IMR-90 (cell line): ENCODE data around the gene RAI14. TPM values are rescaled to one million over a fixed set of nuclear protein-coding genes. Genes with fewer than 3 reads are reported as not detected.

ENCODE experiments used
- ATAC-seq: fragments of 200-7000 bp; cut with Tn5 transposase; 2 replicates; pipeline ENCODE4 v1.9.1; 2020; ENCODE audit warnings: low read depth, mild to moderate bottlenecking, moderate library complexity
- BruUV-seq: library from RNA; stranded (reverse); fragments of 400-500 nt; replicated peaks from 2 replicates; lab custom pipeline; 2021; lab: Mats Ljungman, UMichigan
- CTCF ChIA-PET: fragments of 300-600 bp; formaldehyde crosslinking; extraction: SDS; loops from one replicate; lab custom pipeline; 2021; ENCODE audit warnings: antibody characterized with exemption; lab: Yijun Ruan, JAX
- POLR2A ChIA-PET: fragments of 300-600 bp; sonication (Branson Sonifier 250); formaldehyde crosslinking; loops from one replicate; lab custom pipeline; 2022; ENCODE audit warnings: antibody characterized with exemption; ENCODE audit not compliant: unreplicated experiment; lab: Charles Lee
- DNase-seq: peaks from one replicate; pipeline ENCODE4 v3.0.0; 2013
- H2AFZ ChIP-seq: replicated peaks from 2 replicates; pipeline ENCODE3; 2013; ENCODE audit warnings: low read length, mild to moderate bottlenecking; ENCODE audit not compliant: poor library complexity
- H2AK5ac ChIP-seq: 2 replicates; pipeline ENCODE4 v1.6.1; 2013; ENCODE audit warnings: low read depth, low read length, inconsistent platforms
- H2AK9ac ChIP-seq: replicated peaks from 2 replicates; pipeline ENCODE3; 2013; ENCODE audit warnings: mild to moderate bottlenecking, low read depth, low read length, moderate library complexity; ENCODE audit not compliant: poor library complexity
- H2BK120ac ChIP-seq: 2 replicates; pipeline ENCODE4 v1.6.1; 2013; ENCODE audit warnings: low read depth, low read length, inconsistent platforms
- H2BK15ac ChIP-seq: 3 replicates; pipeline ENCODE4 v1.6.1; 2013; ENCODE audit warnings: low read depth, low read length, inconsistent platforms
- H2BK20ac ChIP-seq: 2 replicates; pipeline ENCODE4 v1.6.1; 2013; ENCODE audit warnings: low read depth, mild to moderate bottlenecking, inconsistent platforms, low read length, moderate library complexity
- H2BK5ac ChIP-seq: 2 replicates; pipeline ENCODE4 v1.6.1; 2013; ENCODE audit warnings: mild to moderate bottlenecking, low read depth, low read length, inconsistent platforms; ENCODE audit not compliant: poor library complexity, severe bottlenecking
- H3K14ac ChIP-seq: replicated peaks from 2 replicates; pipeline ENCODE4 v1.6.1; 2013; ENCODE audit warnings: low read depth, low read length, inconsistent platforms
- H3K18ac ChIP-seq: 2 replicates; pipeline ENCODE4 v1.6.1; 2013; ENCODE audit warnings: low read depth, low read length, control low read depth
- H3K23ac ChIP-seq: 2 replicates; pipeline ENCODE4 v1.6.1; 2013; ENCODE audit warnings: low read depth, low read length, inconsistent platforms
- H3K27ac ChIP-seq: 2 replicates; pipeline ENCODE4 v1.5.1; 2013; ENCODE audit warnings: mild to moderate bottlenecking, control low read depth, low read length; ENCODE audit not compliant: insufficient read depth
- H3K27me3 ChIP-seq: 2 replicates; pipeline ENCODE4 v1.6.1; 2013; ENCODE audit warnings: low read length; ENCODE audit not compliant: control insufficient read depth, insufficient read depth
- H3K36me3 ChIP-seq: 2 replicates; pipeline ENCODE4 v1.6.1; 2013; ENCODE audit warnings: low read length, mixed read lengths; ENCODE audit not compliant: control insufficient read depth, insufficient read depth
- H3K4ac ChIP-seq: 2 replicates; pipeline ENCODE4 v1.6.1; 2013; ENCODE audit warnings: low read depth, low read length, inconsistent platforms
- H3K4me1 ChIP-seq: 2 replicates; pipeline ENCODE4 v1.6.1; 2013; ENCODE audit warnings: low read length, mixed read lengths; ENCODE audit not compliant: control insufficient read depth, insufficient read depth
- H3K4me2 ChIP-seq: 2 replicates; pipeline ENCODE4 v1.6.1; 2013; ENCODE audit warnings: low read depth, mild to moderate bottlenecking, control low read depth, low read length, moderate library complexity
- H3K4me3 ChIP-seq: 2 replicates; pipeline ENCODE4 v1.5.1; 2013; ENCODE audit warnings: low read depth, mild to moderate bottlenecking, control low read depth, low read length, moderate library complexity; ENCODE audit not compliant: insufficient read depth
- H3K56ac ChIP-seq: 2 replicates; pipeline ENCODE4 v1.6.1; 2013; ENCODE audit warnings: low read length, inconsistent platforms; ENCODE audit not compliant: insufficient read depth; ENCODE audit errors: extremely low read depth
- H3K79me1 ChIP-seq, 2 experiments: 2 replicates each; pipeline ENCODE4 v1.6.1; 2013; ENCODE audit warnings: low read length in 2 of 2, inconsistent platforms in 1 of 2, low read depth in 1 of 2
- H3K9ac ChIP-seq: 2 replicates; pipeline ENCODE4 v1.6.1; 2013; ENCODE audit warnings: low read depth, low read length, control low read depth
- H3K9me1 ChIP-seq: 2 replicates; pipeline ENCODE4 v1.6.1; 2013; ENCODE audit warnings: low read length, inconsistent platforms; ENCODE audit not compliant: insufficient read depth
- H3K9me3 ChIP-seq: 2 replicates; pipeline ENCODE4 v1.6.1; 2013; ENCODE audit warnings: low read length; ENCODE audit not compliant: control insufficient read depth, insufficient read depth
- H4K20me1 ChIP-seq: 2 replicates; pipeline ENCODE4 v1.6.1; 2013; ENCODE audit warnings: low read length, inconsistent platforms; ENCODE audit not compliant: insufficient read depth
- H4K5ac ChIP-seq: 2 replicates; pipeline ENCODE4 v1.6.1; 2013; ENCODE audit warnings: mild to moderate bottlenecking, low read depth, low read length, control low read depth
- H4K8ac ChIP-seq, 2 experiments: 2 replicates each; pipeline ENCODE4 v1.6.1; 2013; ENCODE audit warnings: low read depth in 2 of 2, low read length in 2 of 2, control low read depth in 1 of 2, inconsistent platforms in 1 of 2
- H4K91ac ChIP-seq: 2 replicates; pipeline ENCODE4 v1.6.1; 2013; ENCODE audit warnings: low read depth, low read length, inconsistent platforms; ENCODE audit not compliant: insufficient read depth
- MAFK ChIP-seq: IDR thresholded peaks from 2 replicates; pipeline ENCODE4 v1.6.1; 2012; ENCODE audit warnings: low read depth, low read length, improper control_type of control experiment
- RCOR1 ChIP-seq: IDR thresholded peaks from 2 replicates; pipeline ENCODE4 v1.6.1; 2012; ENCODE audit warnings: mild to moderate bottlenecking, low read length, improper control_type of control experiment; ENCODE audit not compliant: insufficient replicate concordance
- WGBS, 2 experiments: methylation state at CpG; one replicate each; pipeline versions ENCODE4 v1.1.5 to v1.1.7; 2013; ENCODE audit warnings: missing lambda C conversion rate in 2 of 2; ENCODE audit not compliant: insufficient read length in 1 of 2; ENCODE audit errors: extremely low coverage in 2 of 2; 5-methylcytosine and 5-hydroxymethylcytosine counted together
- dilution Hi-C: fragments of 300-500 bp; cut with HindIII; formaldehyde crosslinking; loops from one replicate; pipeline ENCODE4 v1.14.3; 2018; ENCODE audit warnings: low sequenced_read_pairs; ENCODE audit not compliant: unreplicated experiment
- in situ Hi-C: fragments of 300-500 bp; cut with MboI; formaldehyde crosslinking; loops from 3 replicates; pipeline ENCODE4 v1.14.3; 2019; ENCODE audit warnings: low sequenced_read_pairs, inconsistent platforms, mixed read lengths
- intact Hi-C: fragments of 100-400 bp; cut with micrococcal nuclease; formaldehyde crosslinking; loops from 2 replicates; pipeline ENCODE4 v1.10.0; 2022
- polyA plus RNA-seq, 3 experiments: library from polyadenylated mRNA; depleted of rRNA; stranded (reverse); fragments of >200 nt; gene quantifications; 2 replicates each; pipeline ENCODE4 v1.2.3, GENCODE V29; 2012; ENCODE audit warnings: low replicate concordance in 1 of 3
- total RNA-seq: library from RNA; depleted of rRNA; stranded (reverse); fragments of >200 nt; gene quantifications from 2 replicates; pipeline ENCODE4 v1.2.3, GENCODE V29; 2012

RAI14 gene
- total and polyA plus RNA-seq, 2 of the 4 experiments (the other 2 are of a cell fraction) = 221 to 267 TPM

DNA sequence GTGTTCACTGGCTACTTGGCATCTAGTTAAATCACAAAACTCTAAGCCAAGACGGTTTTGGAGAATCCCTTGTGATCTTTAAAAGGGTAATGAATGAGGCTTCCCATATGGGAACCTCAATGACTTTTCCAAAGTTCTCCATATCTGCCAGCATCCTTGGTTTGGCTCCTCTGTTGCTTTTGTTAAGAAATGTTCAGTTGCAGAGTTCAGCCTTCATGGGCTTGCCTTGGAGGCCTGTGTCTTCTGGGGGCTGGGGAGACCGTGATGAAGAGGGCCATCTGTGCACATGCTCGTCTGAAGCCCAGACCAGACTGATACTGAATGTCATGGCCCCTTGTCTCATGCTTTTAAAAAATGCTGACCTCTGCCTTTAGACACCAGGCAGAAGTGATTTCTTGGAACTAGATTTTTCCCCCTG is 84.3 kb downstream of the RAI14 start:
- Histone ChIP-seq H3K9ac (no peak overlapping the region), H3K9me3 (no peaks in the 10 kb centered on the region), H4K8ac (peak overlapping the region in 1 of 2 experiments; percentile 22; a peak in 1 of 4 replicates), H3K4ac (peak overlapping the region; percentile 12), H4K20me1 (peaks cover 98% of the 10 kb centered on the region), H4K5ac (no peak overlapping the region), H2BK5ac (peak overlapping the region; percentile 3), H4K91ac (0 out of 2 replicates have a peak overlapping the region, but pooled peaks have one; percentile 3), H2AK5ac (no peak overlapping the region), H3K4me2 (no peak overlapping the region), H2BK20ac (no peak overlapping the region), H3K18ac (no peak overlapping the region), H3K36me3 (peaks cover 7% of the 10 kb centered on the region), H3K56ac (no peak overlapping the region), H3K9me1 (peaks cover 39% of the 10 kb centered on the region), H2AFZ (no peak overlapping the region), H3K27ac (0 out of 2 replicates have a peak overlapping the region, but pooled peaks have one; percentile 3), H3K27me3 (no peaks in the 10 kb centered on the region), H2BK15ac (no peak overlapping the region), H2BK120ac (no peak overlapping the region), H3K23ac (0 out of 2 replicates have a peak overlapping the region, but pooled peaks have one; percentile 1), H3K14ac (no peak overlapping the region; the same call in 1 of the 2 replicates), H3K79me1 (peaks cover 27 to 95% of the 10 kb centered on the region in 2 experiments), H3K4me3 (no peak overlapping the region), H2AK9ac (no peak overlapping the region), H3K4me1 (peaks cover 32% of the 10 kb centered on the region)
- in situ Hi-C loops = no loop called here
- no CpG with 5 or more reads among the region's 3 CpGs for WGBS, 2 experiments
- BruUV-seq = no TSS peak
- ChIA-PET CTCF (no interaction called here), POLR2A (no interaction called here)
- intact Hi-C loops = no loop called here
- dilution Hi-C loops = no loop called here
- ATAC-seq (no peak), DNase-seq (no peak)
- TF ChIP-seq MAFK (peak; percentile 59), RCOR1 (no peak)
